AG09309 (cell line): ENCODE measurements around the gene GTF2A1.

Experiments
- DNase-seq: peaks from one replicate; pipeline ENCODE4 v3.0.0-alpha.2; 2010; ENCODE audit warnings: low read depth
- H3K4me3 ChIP-seq: 2 replicates; pipeline ENCODE4 v1.5.1; 2011; ENCODE audit warnings: mild to moderate bottlenecking, low read depth, low read length, moderate library complexity; ENCODE audit not compliant: control insufficient read depth
- TF ChIP-seq, protein P1 (sequence below): IDR thresholded peaks from 2 replicates; pipeline ENCODE4 v1.5.1; 2011; ENCODE audit warnings: mild to moderate bottlenecking, low read depth, low read length, inconsistent platforms; ENCODE audit not compliant: insufficient read depth, control insufficient read depth; ENCODE audit errors: missing control alignments

The GTF2A1 gene

DNA sequence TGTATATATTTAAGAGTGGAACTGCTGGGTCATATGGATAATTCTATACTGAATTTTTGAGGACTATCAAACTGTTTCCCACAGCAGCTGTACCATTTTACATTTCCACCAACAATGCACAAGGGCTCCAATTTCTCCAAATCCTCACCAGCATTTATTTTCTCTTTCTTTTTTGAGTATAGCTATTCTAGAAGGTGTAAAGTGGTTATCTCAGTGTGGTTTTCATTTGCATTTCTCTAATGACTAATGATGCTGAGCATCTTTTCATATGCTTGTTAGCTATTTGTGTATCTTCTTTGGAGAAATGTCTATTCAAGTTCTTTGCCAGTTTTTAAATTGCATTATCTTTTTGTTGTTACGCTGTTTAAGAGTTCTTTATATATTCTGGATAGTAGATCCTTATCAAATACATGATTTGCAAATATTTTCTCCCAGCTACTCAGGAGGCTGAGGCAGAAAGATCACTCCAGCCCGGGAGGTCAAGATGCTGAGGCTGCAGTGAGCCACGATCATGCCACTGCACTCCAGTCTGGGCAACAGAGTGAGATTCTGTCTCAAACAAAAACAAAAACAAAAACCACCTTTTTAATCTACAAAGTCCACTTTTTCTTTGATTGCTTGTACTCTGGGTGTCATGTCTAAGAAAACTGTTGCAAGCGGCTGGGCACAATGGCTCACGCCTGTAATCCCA, 32.8 kb downstream of the GTF2A1 start:
- TF ChIP-seq, protein P1, sequence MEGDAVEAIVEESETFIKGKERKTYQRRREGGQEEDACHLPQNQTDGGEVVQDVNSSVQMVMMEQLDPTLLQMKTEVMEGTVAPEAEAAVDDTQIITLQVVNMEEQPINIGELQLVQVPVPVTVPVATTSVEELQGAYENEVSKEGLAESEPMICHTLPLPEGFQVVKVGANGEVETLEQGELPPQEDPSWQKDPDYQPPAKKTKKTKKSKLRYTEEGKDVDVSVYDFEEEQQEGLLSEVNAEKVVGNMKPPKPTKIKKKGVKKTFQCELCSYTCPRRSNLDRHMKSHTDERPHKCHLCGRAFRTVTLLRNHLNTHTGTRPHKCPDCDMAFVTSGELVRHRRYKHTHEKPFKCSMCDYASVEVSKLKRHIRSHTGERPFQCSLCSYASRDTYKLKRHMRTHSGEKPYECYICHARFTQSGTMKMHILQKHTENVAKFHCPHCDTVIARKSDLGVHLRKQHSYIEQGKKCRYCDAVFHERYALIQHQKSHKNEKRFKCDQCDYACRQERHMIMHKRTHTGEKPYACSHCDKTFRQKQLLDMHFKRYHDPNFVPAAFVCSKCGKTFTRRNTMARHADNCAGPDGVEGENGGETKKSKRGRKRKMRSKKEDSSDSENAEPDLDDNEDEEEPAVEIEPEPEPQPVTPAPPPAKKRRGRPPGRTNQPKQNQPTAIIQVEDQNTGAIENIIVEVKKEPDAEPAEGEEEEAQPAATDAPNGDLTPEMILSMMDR: no peak
- DNase-seq: no peak
- no peak overlapping the region for H3K4me3 ChIP-seq

DNA sequence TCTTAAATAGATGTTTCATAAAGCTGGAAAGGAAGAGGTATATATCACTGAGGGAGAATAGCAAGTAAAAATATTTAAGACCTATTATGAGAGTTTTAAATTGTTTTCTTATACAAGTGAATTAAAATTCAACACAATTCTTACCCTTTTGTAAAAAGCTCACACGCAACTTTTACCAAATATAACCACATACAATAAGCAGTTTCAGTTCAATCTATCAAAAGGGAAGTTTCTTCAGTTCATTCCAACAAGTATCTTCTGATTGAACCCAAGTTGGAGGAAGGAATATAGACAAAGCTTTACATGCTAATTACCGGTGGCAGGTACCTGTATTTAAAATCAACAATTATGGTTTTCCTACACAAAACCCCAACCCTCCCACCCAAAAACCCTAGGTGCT, 41.1 kb downstream of the GTF2A1 start:
- DNase-seq: no peak
- no peak overlapping the region for H3K4me3 ChIP-seq
- TF ChIP-seq, protein P1: no peak

DNA sequence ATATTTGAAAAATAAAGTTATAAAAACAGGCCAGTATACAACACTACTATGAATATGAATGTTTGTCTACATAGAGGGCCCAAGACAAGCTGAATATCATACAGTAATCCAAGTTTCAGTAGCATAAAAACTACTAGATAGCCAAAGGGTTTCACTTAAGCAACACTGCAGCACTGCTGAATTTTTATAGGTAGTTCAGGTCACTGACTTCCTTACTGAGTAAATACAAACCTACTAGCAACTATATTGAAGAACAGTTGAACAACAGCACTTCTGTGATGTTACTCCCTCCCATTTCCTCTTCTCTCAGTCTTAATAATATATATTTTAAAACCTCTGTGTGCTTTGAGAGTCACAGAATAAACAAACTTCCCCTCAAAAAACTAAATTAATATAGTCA, 42.7 kb downstream of the GTF2A1 start:
- no peak overlapping the region for H3K4me3 ChIP-seq
- no peak for DNase-seq
- TF ChIP-seq, protein P1: no peak

DNA sequence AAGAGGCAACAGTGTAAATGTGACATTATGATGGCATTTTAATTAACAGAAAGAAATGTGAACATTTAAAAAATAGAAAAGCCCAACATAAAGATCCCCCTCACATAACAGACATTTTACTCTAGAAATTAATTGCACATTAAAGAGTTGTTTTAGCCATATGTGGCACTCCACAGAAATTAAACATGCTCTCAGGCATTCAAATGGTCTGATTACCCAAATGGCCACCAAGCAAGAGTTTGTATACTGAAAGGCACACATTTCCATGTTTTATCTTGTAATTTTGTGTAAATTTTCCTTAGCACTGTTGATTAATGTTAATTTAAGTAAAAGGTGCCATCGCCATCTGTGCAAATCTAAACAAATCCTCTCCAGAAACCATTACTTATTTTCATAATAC, 43.5 kb downstream of the GTF2A1 start:
- DNase-seq: no peak
- TF ChIP-seq, protein P1: no peak
- no peak overlapping the region for H3K4me3 ChIP-seq

DNA sequence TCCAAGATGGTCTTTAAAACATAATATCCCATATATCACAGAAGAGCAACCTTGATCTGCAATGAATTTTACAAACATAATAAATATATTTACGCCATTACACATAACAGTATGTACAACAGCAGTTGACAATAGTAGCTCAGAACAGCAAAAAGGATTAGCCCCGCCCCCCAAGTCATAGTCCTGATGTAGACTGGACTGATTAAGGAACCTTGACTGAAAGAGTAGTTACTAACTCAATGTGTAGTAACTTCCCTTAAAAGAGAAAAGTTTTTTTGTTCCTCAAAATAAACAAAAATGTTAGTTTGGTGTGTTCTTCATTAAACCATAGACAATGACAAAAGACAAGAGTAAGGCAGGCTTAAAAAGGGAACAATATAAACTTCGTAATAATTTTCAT, 44.5 kb downstream of the GTF2A1 start:
- no peak for DNase-seq
- TF ChIP-seq, protein P1: no peak
- H3K4me3 ChIP-seq: no peak overlapping the region

DNA sequence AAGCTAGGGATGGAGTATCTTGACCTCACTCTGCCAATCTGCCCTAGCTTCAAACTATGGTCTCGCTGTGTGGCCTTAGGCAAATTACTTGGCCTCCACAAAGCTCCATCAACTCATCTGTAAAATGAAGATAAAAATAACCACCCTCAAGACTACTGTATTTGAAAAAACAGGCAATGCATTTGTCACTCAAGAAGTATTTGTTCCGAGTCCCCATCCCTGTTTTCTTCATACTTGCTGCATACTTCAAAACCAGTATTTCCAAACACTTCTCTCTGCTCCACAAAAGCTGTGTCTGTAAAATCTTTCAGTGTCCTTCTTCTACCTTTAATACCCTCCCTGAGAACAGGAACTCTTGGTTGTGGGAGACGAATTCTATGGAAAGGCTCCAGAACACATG, 47.9 kb downstream of the GTF2A1 start:
- no peak overlapping the region for H3K4me3 ChIP-seq
- DNase-seq: no peak
- TF ChIP-seq, protein P1: no peak
